Esophagus squamous epithelium (tissue), 4 donors: ENCODE results near the gene KCNK4.

Source experiments
- POLR2A ChIP-seq, 4 donors: fragments of 450-650 bp; IDR thresholded peaks; one replicate each; pipeline ENCODE4 v1.6.1; 2017; ENCODE audit warnings: antibody characterized with exemption in 4 of 4, mild to moderate bottlenecking in 4 of 4, moderate library complexity in 3 of 4
- TF ChIP-seq, protein P1 (sequence below), 6 experiments: fragments of 450-650 bp in 4 of 6; fragments of 200-600 bp in 2 of 6; sonication (generic) in 2 of 6; IDR thresholded peaks; one replicate each; pipeline ENCODE4 v1.5.1; 2016 to 2019; ENCODE audit warnings: antibody characterized with exemption in 6 of 6, mild to moderate bottlenecking in 4 of 6, moderate library complexity in 4 of 6

DNA sequence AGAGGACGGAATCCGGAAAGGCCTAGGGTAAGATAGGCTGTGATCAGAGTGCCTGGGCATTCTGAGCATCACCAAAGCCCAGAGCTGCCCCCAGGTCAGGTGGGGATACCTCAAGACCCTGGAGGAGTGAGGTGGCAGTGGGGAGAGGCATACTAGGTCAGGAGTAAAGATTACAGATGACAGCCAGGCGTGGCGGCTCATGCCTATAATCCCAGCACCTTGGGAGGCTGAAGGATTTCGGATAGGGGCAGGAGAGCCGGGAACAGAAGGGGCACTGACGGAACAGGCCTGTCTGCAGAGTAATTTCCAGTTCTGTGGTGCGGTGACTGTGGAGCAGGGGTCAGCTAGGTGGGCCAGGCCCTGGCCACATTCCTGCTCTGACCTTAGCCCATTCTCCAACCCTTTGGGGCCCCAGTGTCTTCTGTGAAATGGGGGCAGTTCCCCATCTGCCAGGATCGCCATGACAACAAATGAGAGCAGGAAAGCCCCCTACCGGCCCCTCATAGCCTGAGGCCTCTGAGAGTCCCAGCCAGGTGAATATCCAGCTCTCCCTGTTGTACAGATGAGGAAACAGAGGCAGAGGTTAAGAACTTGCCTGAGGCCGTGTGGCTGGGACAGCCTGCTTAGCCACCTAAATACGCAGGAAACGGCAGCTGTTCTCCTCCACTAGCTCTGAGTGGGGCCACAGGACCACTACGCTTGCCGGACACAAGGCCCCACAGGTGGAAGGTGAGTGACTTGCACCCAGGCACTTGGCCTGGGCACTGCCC lies 15.9 kb upstream of the KCNK4 start:
- no peak for TF ChIP-seq POLR2A (IDR thresholded peaks at IDR 0.05)
- TF ChIP-seq, protein P1, sequence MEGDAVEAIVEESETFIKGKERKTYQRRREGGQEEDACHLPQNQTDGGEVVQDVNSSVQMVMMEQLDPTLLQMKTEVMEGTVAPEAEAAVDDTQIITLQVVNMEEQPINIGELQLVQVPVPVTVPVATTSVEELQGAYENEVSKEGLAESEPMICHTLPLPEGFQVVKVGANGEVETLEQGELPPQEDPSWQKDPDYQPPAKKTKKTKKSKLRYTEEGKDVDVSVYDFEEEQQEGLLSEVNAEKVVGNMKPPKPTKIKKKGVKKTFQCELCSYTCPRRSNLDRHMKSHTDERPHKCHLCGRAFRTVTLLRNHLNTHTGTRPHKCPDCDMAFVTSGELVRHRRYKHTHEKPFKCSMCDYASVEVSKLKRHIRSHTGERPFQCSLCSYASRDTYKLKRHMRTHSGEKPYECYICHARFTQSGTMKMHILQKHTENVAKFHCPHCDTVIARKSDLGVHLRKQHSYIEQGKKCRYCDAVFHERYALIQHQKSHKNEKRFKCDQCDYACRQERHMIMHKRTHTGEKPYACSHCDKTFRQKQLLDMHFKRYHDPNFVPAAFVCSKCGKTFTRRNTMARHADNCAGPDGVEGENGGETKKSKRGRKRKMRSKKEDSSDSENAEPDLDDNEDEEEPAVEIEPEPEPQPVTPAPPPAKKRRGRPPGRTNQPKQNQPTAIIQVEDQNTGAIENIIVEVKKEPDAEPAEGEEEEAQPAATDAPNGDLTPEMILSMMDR (IDR thresholded peaks at IDR 0.05), result no peak
